ENCODE results near the gene GPC4.
"Not testable (repeated sequence)": the region's sequence is repeated elsewhere in the genome, so short reads cannot be mapped to it uniquely, and the experiment has no call there.

GPC4 gene

GRCh38 chrX:133364865-133365264 is 50.4 kb downstream of the GPC4 start:
- no peaks in the 10 kb centered on the region for H3K27me3 Mint-ChIP-seq
- H3K4me1 Mint-ChIP-seq (ENCODE audit: low read depth), result peaks cover 4% of the 10 kb centered on the region
- no peaks in the 10 kb centered on the region for H3K9me3 Mint-ChIP-seq
- no peak overlapping the region for H3K4me3 Mint-ChIP-seq
- H3K27ac Mint-ChIP-seq, result no peak overlapping the region
- no peaks in the 10 kb centered on the region for H3K36me3 Mint-ChIP-seq (ENCODE audit: low read depth)

GRCh38 chrX:133364196-133364595 is 51.1 kb downstream of the GPC4 start:
- H3K27ac Mint-ChIP-seq, result no peak overlapping the region
- no peaks in the 10 kb centered on the region for H3K36me3 Mint-ChIP-seq (ENCODE audit: low read depth)
- no peaks in the 10 kb centered on the region for H3K9me3 Mint-ChIP-seq
- H3K4me3 Mint-ChIP-seq, result no peak overlapping the region
- no peaks in the 10 kb centered on the region for H3K27me3 Mint-ChIP-seq
- H3K4me1 Mint-ChIP-seq (ENCODE audit: low read depth), result peaks cover 4% of the 10 kb centered on the region

GRCh38 chrX:133362538-133362937 is 52.8 kb downstream of the GPC4 start:
- Mint-ChIP-seq H3K27me3 (no peaks in the 10 kb centered on the region), H3K27ac (no peak overlapping the region)

GRCh38 chrX:133359466-133359865 is 55.8 kb downstream of the GPC4 start:
- Mint-ChIP-seq H3K36me3 (ENCODE audit: low read depth) (no peaks in the 10 kb centered on the region), H3K27me3 (no peaks in the 10 kb centered on the region), H3K9me3 (no peaks in the 10 kb centered on the region), H3K4me1 (ENCODE audit: low read depth) (no peaks in the 10 kb centered on the region), H3K4me3 (no peak overlapping the region), H3K27ac (no peak overlapping the region)

More at GRCh38 chrX:133362538-133362937, 52.8 kb downstream of the GPC4 start:
- Mint-ChIP-seq H3K36me3 (ENCODE audit: low read depth) (no peaks in the 10 kb centered on the region), H3K4me3 (no peak overlapping the region), H3K4me1 (ENCODE audit: low read depth) (peaks cover 4% of the 10 kb centered on the region), H3K9me3 (no peaks in the 10 kb centered on the region)

GRCh38 chrX:133353233-133353632 is 62.1 kb downstream of the GPC4 start:
- Mint-ChIP-seq H3K36me3 (ENCODE audit: low read depth) (no peaks in the 10 kb centered on the region), H3K9me3 (no peaks in the 10 kb centered on the region)

GRCh38 chrX:133350751-133351150 is 64.5 kb downstream of the GPC4 start:
- H3K4me1 Mint-ChIP-seq (ENCODE audit: low read depth), result no peaks in the 10 kb centered on the region
- H3K27me3 Mint-ChIP-seq, result no peaks in the 10 kb centered on the region
- no peaks in the 10 kb centered on the region for H3K9me3 Mint-ChIP-seq
- H3K36me3 Mint-ChIP-seq (ENCODE audit: low read depth), result no peaks in the 10 kb centered on the region
- H3K4me3 Mint-ChIP-seq, result no peak overlapping the region
- H3K27ac Mint-ChIP-seq, result no peak overlapping the region

More at GRCh38 chrX:133353233-133353632, 62.1 kb downstream of the GPC4 start:
- Mint-ChIP-seq H3K4me3 (no peak overlapping the region), H3K27ac (no peak overlapping the region), H3K27me3 (no peaks in the 10 kb centered on the region), H3K4me1 (ENCODE audit: low read depth) (no peaks in the 10 kb centered on the region)

GRCh38 chrX:133346026-133346425 is 69.3 kb downstream of the GPC4 start:
- Mint-ChIP-seq H3K36me3 (ENCODE audit: low read depth) (no peaks in the 10 kb centered on the region), H3K27me3 (no peaks in the 10 kb centered on the region), H3K4me3 (no peak overlapping the region), H3K27ac (no peak overlapping the region), H3K9me3 (no peaks in the 10 kb centered on the region), H3K4me1 (ENCODE audit: low read depth) (no peaks in the 10 kb centered on the region)

- H3K4me3 Mint-ChIP-seq, result no peak overlapping the region
- no peaks in the 10 kb centered on the region for H3K36me3 Mint-ChIP-seq (ENCODE audit: low read depth)
- H3K27me3 Mint-ChIP-seq, result no peaks in the 10 kb centered on the region
- no peak overlapping the region for H3K27ac Mint-ChIP-seq
- H3K9me3 Mint-ChIP-seq, result no peaks in the 10 kb centered on the region
- H3K4me1 Mint-ChIP-seq (ENCODE audit: low read depth), result no peaks in the 10 kb centered on the region
These were observed 75.7 kb downstream of the GPC4 start for GRCh38 chrX:133339566-133339965.

- Mint-ChIP-seq H3K9me3 (no peaks in the 10 kb centered on the region), H3K27me3 (no peaks in the 10 kb centered on the region), H3K4me1 (ENCODE audit: low read depth) (no peaks in the 10 kb centered on the region), H3K27ac (no peak overlapping the region), H3K4me3 (no peak overlapping the region), H3K36me3 (ENCODE audit: low read depth) (no peaks in the 10 kb centered on the region)
These were observed 78.0 kb downstream of the GPC4 start for GRCh38 chrX:133337250-133337649.

GRCh38 chrX:133335027-133335426 is 80.3 kb downstream of the GPC4 start:
- H3K27ac Mint-ChIP-seq, result no peak overlapping the region
- H3K36me3 Mint-ChIP-seq (ENCODE audit: low read depth), result no peaks in the 10 kb centered on the region
- H3K4me1 Mint-ChIP-seq (ENCODE audit: low read depth), result no peaks in the 10 kb centered on the region
- H3K9me3 Mint-ChIP-seq, result no peaks in the 10 kb centered on the region
- H3K27me3 Mint-ChIP-seq, result no peaks in the 10 kb centered on the region
- no peak overlapping the region for H3K4me3 Mint-ChIP-seq

- H3K4me1 Mint-ChIP-seq (ENCODE audit: low read depth), result no peaks in the 10 kb centered on the region
- no peaks in the 10 kb centered on the region for H3K27me3 Mint-ChIP-seq
- no peaks in the 10 kb centered on the region for H3K9me3 Mint-ChIP-seq
These were observed 82.0 kb downstream of the GPC4 start for GRCh38 chrX:133333154-133333750.

GRCh38 chrX:133332737-133333136 is 82.6 kb downstream of the GPC4 start:
- no peak overlapping the region for H3K27ac Mint-ChIP-seq
- H3K36me3 Mint-ChIP-seq (ENCODE audit: low read depth), result no peaks in the 10 kb centered on the region
- no peak overlapping the region for H3K4me3 Mint-ChIP-seq
- no peaks in the 10 kb centered on the region for H3K27me3 Mint-ChIP-seq
- no peaks in the 10 kb centered on the region for H3K9me3 Mint-ChIP-seq
- H3K4me1 Mint-ChIP-seq (ENCODE audit: low read depth), result no peaks in the 10 kb centered on the region

More at GRCh38 chrX:133333154-133333750, 82.0 kb downstream of the GPC4 start:
- Mint-ChIP-seq H3K27ac (no peak overlapping the region), H3K36me3 (ENCODE audit: low read depth) (no peaks in the 10 kb centered on the region), H3K4me3 (no peak overlapping the region)

GRCh38 chrX:133330956-133331355 is 84.3 kb downstream of the GPC4 start:
- Mint-ChIP-seq H3K9me3 (no peaks in the 10 kb centered on the region), H3K27ac (no peak overlapping the region), H3K4me3 (no peak overlapping the region), H3K27me3 (no peaks in the 10 kb centered on the region), H3K36me3 (ENCODE audit: low read depth) (no peaks in the 10 kb centered on the region), H3K4me1 (ENCODE audit: low read depth) (no peaks in the 10 kb centered on the region)

- H3K9me3 Mint-ChIP-seq, result no peaks in the 10 kb centered on the region
- no peaks in the 10 kb centered on the region for H3K36me3 Mint-ChIP-seq (ENCODE audit: low read depth)
- no peaks in the 10 kb centered on the region for H3K4me1 Mint-ChIP-seq (ENCODE audit: low read depth)
- no peak overlapping the region for H3K4me3 Mint-ChIP-seq
- no peaks in the 10 kb centered on the region for H3K27me3 Mint-ChIP-seq
- no peak overlapping the region for H3K27ac Mint-ChIP-seq
These were observed 89.9 kb downstream of the GPC4 start for GRCh38 chrX:133325422-133325821.

GRCh38 chrX:133323431-133323830 is 91.9 kb downstream of the GPC4 start:
- Mint-ChIP-seq H3K27ac (no peak overlapping the region), H3K9me3 (no peaks in the 10 kb centered on the region), H3K4me3 (no peak overlapping the region), H3K36me3 (ENCODE audit: low read depth) (no peaks in the 10 kb centered on the region), H3K4me1 (ENCODE audit: low read depth) (no peaks in the 10 kb centered on the region), H3K27me3 (no peaks in the 10 kb centered on the region)

GRCh38 chrX:133322269-133322668 is 93.0 kb downstream of the GPC4 start:
- H3K27ac Mint-ChIP-seq; H3K9me3 Mint-ChIP-seq; H3K27me3 Mint-ChIP-seq; H3K4me3 Mint-ChIP-seq; H3K36me3 Mint-ChIP-seq (ENCODE audit: low read depth); H3K4me1 Mint-ChIP-seq (ENCODE audit: low read depth): not testable (repeated sequence)
